Measurements from ENCODE around the gene HIGD1C.
"Not testable (repeated sequence)": the region's sequence is repeated elsewhere in the genome, so short reads cannot be mapped to it uniquely, and the experiment has no call there.

The HIGD1C gene

DNA sequence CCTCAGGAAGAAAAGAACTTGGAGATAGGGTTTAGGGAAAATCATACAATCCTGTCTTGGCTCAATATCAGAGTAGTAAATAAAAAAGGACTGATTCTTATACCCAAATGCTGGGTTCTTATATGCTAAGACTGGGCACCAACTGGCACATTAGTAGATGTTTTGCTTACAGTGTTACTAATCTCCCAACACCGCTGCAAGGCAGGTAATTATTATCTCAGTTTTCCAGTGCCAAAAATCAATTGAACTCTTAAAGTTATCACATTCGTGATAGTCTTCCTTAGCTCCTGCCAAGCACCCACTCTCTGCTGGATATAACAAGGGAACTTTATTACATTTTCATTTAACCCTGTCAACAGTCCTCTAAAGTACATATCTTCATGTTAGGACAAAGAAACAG lies 25.0 kb upstream of the HIGD1C start:
- H3K36me3 Mint-ChIP-seq (ENCODE audit: low read depth): peaks cover 3% of the 10 kb centered on the region
- no peak overlapping the region for H3K27ac Mint-ChIP-seq
- peak overlapping the region; percentile 50 for H3K4me3 Mint-ChIP-seq
- no peaks in the 10 kb centered on the region for H3K27me3 Mint-ChIP-seq
- no peaks in the 10 kb centered on the region for H3K9me3 Mint-ChIP-seq
- peaks cover 49% of the 10 kb centered on the region for H3K4me1 Mint-ChIP-seq (ENCODE audit: low read depth)

DNA sequence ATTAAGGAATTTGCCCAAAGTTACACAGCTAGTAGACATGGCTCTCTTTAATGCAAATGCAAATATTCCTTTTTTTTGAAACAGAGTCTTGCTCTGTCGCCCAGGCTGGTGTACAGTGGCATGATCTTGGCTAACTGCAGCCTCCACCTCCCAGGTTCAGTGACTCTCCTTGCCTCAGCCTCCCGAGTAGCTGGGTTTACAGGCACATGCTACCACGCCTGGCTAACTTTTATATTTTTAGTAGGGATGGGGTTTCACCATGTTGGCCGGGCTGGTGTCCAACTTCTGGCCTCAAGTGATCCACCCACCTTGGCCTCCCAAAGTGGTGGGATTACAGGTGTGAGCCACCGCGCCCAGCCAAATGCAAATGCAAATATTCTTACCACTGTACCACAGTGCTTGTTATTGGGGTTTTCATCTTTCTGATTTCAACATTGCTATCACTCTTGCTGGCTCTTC lies 24.5 kb upstream of the HIGD1C start:
- Mint-ChIP-seq H3K36me3 (ENCODE audit: low read depth) (peaks cover 3% of the 10 kb centered on the region), H3K4me1 (ENCODE audit: low read depth) (peaks cover 49% of the 10 kb centered on the region), H3K27ac (no peak overlapping the region), H3K9me3 (no peaks in the 10 kb centered on the region), H3K27me3 (no peaks in the 10 kb centered on the region), H3K4me3 (peak overlapping the region; percentile 50)

DNA sequence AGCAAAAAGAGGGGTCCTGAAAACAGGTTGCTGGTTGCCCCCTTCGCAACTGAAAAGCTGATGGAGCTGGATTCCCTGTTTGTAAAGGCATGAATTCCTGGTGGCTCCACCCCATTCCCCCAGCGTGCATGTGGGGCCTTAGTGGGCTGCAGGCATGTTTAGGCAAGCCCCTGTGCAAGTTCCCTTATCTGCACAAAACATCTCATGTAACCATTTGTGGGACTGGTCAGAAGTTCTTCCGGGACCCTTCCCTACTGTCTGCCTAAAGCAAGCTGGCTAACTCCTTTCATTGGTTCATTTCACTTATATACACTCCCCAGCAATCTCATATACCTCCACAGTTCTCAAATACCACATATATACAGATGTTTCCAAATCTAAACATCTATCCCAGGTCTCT lies 24.0 kb upstream of the HIGD1C start:
- Mint-ChIP-seq H3K27ac (no peak overlapping the region), H3K4me3 (no peak overlapping the region)

GRCh38 chr12:50929831-50930230 lies 22.5 kb upstream of the HIGD1C start:
- H3K4me3 Mint-ChIP-seq: no peak overlapping the region
- H3K27ac Mint-ChIP-seq: no peak overlapping the region
- no peaks in the 10 kb centered on the region for H3K9me3 Mint-ChIP-seq
- H3K4me1 Mint-ChIP-seq (ENCODE audit: low read depth): peaks cover 40% of the 10 kb centered on the region
- H3K36me3 Mint-ChIP-seq (ENCODE audit: low read depth): peaks cover 3% of the 10 kb centered on the region
- no peaks in the 10 kb centered on the region for H3K27me3 Mint-ChIP-seq

More for the DNA sequence above, 24.0 kb upstream of the HIGD1C start:
- peaks cover 51% of the 10 kb centered on the region for H3K4me1 Mint-ChIP-seq (ENCODE audit: low read depth)
- peaks cover 3% of the 10 kb centered on the region for H3K36me3 Mint-ChIP-seq (ENCODE audit: low read depth)
- H3K9me3 Mint-ChIP-seq: no peaks in the 10 kb centered on the region
- no peaks in the 10 kb centered on the region for H3K27me3 Mint-ChIP-seq

GRCh38 chr12:50930477-50930876 lies 21.9 kb upstream of the HIGD1C start:
- not testable (repeated sequence) for H3K4me3 Mint-ChIP-seq; H3K36me3 Mint-ChIP-seq (ENCODE audit: low read depth); H3K27me3 Mint-ChIP-seq; H3K9me3 Mint-ChIP-seq; H3K27ac Mint-ChIP-seq
- H3K4me1 Mint-ChIP-seq (ENCODE audit: low read depth): peaks cover 33% of the 10 kb centered on the region

GRCh38 chr12:50932787-50933280 lies 19.5 kb upstream of the HIGD1C start:
- Mint-ChIP-seq H3K36me3 (ENCODE audit: low read depth) (peaks cover 8% of the 10 kb centered on the region), H3K4me3 (no peak overlapping the region), H3K4me1 (ENCODE audit: low read depth) (peaks cover 22% of the 10 kb centered on the region), H3K27ac (no peak overlapping the region), H3K27me3 (no peaks in the 10 kb centered on the region), H3K9me3 (no peaks in the 10 kb centered on the region)

- Mint-ChIP-seq H3K4me3 (no peak overlapping the region), H3K4me1 (ENCODE audit: low read depth) (peaks cover 15% of the 10 kb centered on the region), H3K9me3 (no peaks in the 10 kb centered on the region), H3K27me3 (no peaks in the 10 kb centered on the region), H3K36me3 (ENCODE audit: low read depth) (peaks cover 8% of the 10 kb centered on the region), H3K27ac (no peak overlapping the region)
Observed at GRCh38 chr12:50933459-50934124, 18.8 kb upstream of the HIGD1C start.

DNA sequence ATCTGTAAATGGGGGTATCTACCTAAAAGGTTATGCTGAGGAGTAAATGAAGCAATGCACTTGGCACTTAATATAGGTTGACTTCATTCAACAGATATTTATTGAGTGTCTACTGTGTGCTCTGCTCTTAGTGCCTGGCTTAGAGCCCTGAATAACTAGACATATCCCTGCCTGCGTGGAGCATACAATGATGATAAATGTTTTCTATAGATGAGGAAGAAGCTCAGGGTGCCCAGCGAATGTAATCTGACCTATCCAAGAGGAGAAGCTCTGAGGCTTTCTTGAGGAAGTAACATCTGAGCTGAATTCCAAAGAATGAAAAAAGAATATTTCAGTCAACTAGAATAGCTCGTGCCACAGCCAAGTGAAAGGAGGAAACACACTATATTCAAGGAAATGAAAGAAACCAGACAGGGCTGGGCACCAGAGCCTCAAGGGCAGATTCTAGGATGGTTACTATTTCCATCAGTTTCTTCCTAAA lies 17.9 kb upstream of the HIGD1C start:
- H3K9me3 Mint-ChIP-seq: no peaks in the 10 kb centered on the region
- peaks cover 13% of the 10 kb centered on the region for H3K4me1 Mint-ChIP-seq (ENCODE audit: low read depth)
- H3K27ac Mint-ChIP-seq: no peak overlapping the region
- peaks cover 8% of the 10 kb centered on the region for H3K36me3 Mint-ChIP-seq (ENCODE audit: low read depth)
- no peaks in the 10 kb centered on the region for H3K27me3 Mint-ChIP-seq
- H3K4me3 Mint-ChIP-seq: no peak overlapping the region

DNA sequence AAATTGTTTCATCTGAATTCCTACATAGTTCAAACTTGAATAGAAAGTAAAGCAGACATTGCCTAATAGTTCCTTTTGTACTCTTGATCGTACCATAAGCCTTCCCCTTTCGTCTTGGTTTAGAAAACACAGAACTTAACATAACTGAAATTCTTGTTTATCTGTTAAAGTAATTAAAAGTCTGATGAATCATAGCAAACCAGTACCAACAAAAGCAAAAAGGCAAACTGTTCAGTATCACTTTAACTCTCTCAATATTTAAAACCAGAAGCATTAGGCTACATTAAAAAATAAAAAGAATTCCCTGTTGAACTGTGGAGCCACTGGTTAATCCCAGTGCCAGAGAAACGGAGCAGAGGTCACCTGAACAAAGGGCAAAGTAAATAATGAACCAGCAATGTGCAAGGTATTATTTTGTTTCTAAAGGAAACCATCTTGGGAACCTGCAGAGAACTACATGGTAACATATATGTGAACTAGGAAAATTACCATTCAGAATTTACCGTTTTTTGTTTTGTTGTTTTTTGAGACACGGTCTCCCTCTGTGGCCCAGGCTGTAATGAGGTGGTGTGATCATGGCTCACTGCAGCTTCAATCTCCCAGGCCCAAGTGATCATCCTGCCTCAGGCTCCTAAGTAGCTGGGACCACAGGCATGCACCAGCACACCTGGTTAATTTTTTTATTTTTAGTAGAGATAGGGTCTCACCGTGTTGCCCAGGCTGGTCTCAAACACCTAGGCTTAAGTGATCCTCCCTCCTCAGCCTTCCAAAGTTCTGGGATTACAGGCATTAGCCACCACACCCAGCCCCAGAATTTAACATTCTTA lies 17.1 kb upstream of the HIGD1C start:
- no peaks in the 10 kb centered on the region for H3K27me3 Mint-ChIP-seq
- peaks cover 13% of the 10 kb centered on the region for H3K4me1 Mint-ChIP-seq (ENCODE audit: low read depth)
- H3K36me3 Mint-ChIP-seq (ENCODE audit: low read depth): peaks cover 5% of the 10 kb centered on the region
- H3K9me3 Mint-ChIP-seq: no peaks in the 10 kb centered on the region
- no peak overlapping the region for H3K4me3 Mint-ChIP-seq
- no peak overlapping the region for H3K27ac Mint-ChIP-seq

GRCh38 chr12:50936821-50937530 lies 15.4 kb upstream of the HIGD1C start:
- Mint-ChIP-seq H3K36me3 (ENCODE audit: low read depth) (peaks cover 5% of the 10 kb centered on the region), H3K9me3 (no peaks in the 10 kb centered on the region), H3K27ac (no peak overlapping the region)

GRCh38 chr12:50937653-50938052 lies 14.7 kb upstream of the HIGD1C start:
- Mint-ChIP-seq H3K4me3 (no peak overlapping the region), H3K27me3 (no peaks in the 10 kb centered on the region), H3K27ac (no peak overlapping the region), H3K4me1 (ENCODE audit: low read depth) (peaks cover 10% of the 10 kb centered on the region), H3K9me3 (no peaks in the 10 kb centered on the region), H3K36me3 (ENCODE audit: low read depth) (peaks cover 5% of the 10 kb centered on the region)

More at GRCh38 chr12:50936821-50937530, 15.4 kb upstream of the HIGD1C start:
- Mint-ChIP-seq H3K4me3 (no peak overlapping the region), H3K4me1 (ENCODE audit: low read depth) (peaks cover 13% of the 10 kb centered on the region), H3K27me3 (no peaks in the 10 kb centered on the region)

DNA sequence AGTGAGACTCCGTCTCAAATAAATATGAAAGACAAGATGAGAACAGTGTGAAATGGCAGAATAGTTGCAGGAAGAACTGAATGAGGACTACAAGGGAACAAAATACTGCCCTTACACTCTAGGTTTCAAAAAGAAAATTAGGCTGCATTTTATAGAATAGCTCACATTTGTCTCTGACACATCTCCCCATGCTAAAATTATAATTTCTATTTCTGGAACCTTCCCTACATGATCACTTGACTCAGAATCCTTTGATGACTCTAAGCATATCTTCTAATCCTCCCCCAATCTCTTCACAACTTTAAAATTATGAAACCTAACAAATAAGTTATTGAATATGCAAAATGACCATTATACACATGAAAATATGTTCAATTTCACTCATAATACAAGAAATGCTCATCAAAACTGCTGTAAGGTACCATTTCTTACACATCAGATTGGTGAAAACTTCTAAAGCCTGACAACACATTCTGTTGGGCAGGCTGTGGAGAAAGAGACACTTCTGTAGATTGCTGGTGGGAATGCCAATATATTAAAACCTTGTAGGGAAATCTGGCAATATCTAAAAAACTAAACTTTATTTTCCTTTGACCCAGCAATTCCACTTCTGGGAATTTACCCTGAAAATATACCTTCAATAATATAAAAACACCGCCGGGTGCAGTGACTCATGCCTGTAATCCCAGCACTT lies 4.3 kb upstream of the HIGD1C start:
- Mint-ChIP-seq H3K9me3 (no peaks in the 10 kb centered on the region), H3K4me1 (ENCODE audit: low read depth) (no peaks in the 10 kb centered on the region), H3K36me3 (ENCODE audit: low read depth) (no peaks in the 10 kb centered on the region), H3K4me3 (no peak overlapping the region), H3K27ac (no peak overlapping the region), H3K27me3 (no peaks in the 10 kb centered on the region)

- no peaks in the 10 kb centered on the region for H3K4me1 Mint-ChIP-seq (ENCODE audit: low read depth)
- H3K27ac Mint-ChIP-seq: no peak overlapping the region
- H3K9me3 Mint-ChIP-seq: no peaks in the 10 kb centered on the region
- H3K27me3 Mint-ChIP-seq: no peaks in the 10 kb centered on the region
- no peak overlapping the region for H3K4me3 Mint-ChIP-seq
- no peaks in the 10 kb centered on the region for H3K36me3 Mint-ChIP-seq (ENCODE audit: low read depth)
Observed at GRCh38 chr12:50948798-50949197, 3.5 kb upstream of the HIGD1C start.

GRCh38 chr12:50949801-50950302 lies 2.5 kb upstream of the HIGD1C start:
- Mint-ChIP-seq H3K36me3 (ENCODE audit: low read depth) (no peaks in the 10 kb centered on the region), H3K9me3 (no peaks in the 10 kb centered on the region), H3K27me3 (no peaks in the 10 kb centered on the region), H3K4me1 (ENCODE audit: low read depth) (no peaks in the 10 kb centered on the region), H3K4me3 (no peak overlapping the region), H3K27ac (no peak overlapping the region)

All from stimulated activated naive CD8-positive, alpha-beta T cell treated with anti-CD3 and anti-CD28 coated beads, Interleukin-15, Interleukin-2, amounts not matched to agents 100 ng/mL and 50 ng/mL, for 24 hours (primary cell).